A549 (cell line): ENCODE results near the gene ICA1L. TPM values are rescaled to one million over a fixed set of nuclear protein-coding genes. Genes with fewer than 3 reads are reported as not detected.

ENCODE experiments used
- ATAC-seq, 2 experiments: fragments of 200-7000 bp in 1 of 2; fragments of >200 bp in 1 of 2; cut with Nextera tagmentation in 1 of 2; cut with Tn5 transposase in 1 of 2; 3 replicates each; pipeline versions ENCODE4 v1.8.0 to v1.9.1; 2018 to 2020; ENCODE audit warnings: mild to moderate bottlenecking in 1 of 2, moderate library complexity in 1 of 2
- CTCF ChIA-PET: fragments of 300-600 bp; sonication (Branson Sonifier 250); formaldehyde crosslinking; extraction: SDS; loops from one replicate; lab custom pipeline; 2021; ENCODE audit warnings: antibody characterized with exemption, inconsistent platforms; lab: Yijun Ruan, JAX
- POLR2A ChIA-PET: fragments of 350-600 bp; formaldehyde crosslinking; extraction: SDS; loops from one replicate; lab custom pipeline; 2021; ENCODE audit warnings: antibody characterized with exemption, inconsistent platforms; lab: Yijun Ruan, JAX
- DNase-seq, 2 experiments: peaks; one replicate each; pipeline versions ENCODE4 v3.0.0 to v3.0.0-alpha.2; 2011 to 2016; ENCODE audit warnings: low read depth in 1 of 2, low spot score in 1 of 2
- FAIRE-seq: peaks from 2 replicates; lab custom pipeline; 2011; peaks lifted over from hg19 to GRCh38; lab: Jason Lieb, UNC
- H3K27ac ChIP-seq, 2 experiments: fragments of >200 bp; sonication (Bioruptor Twin); formaldehyde crosslinking; 3 replicates each; pipeline ENCODE4 v1.5.1; 2016 to 2017
- H3K4me1 ChIP-seq: fragments of >200 bp; sonication (Bioruptor Twin); formaldehyde crosslinking; 3 replicates; pipeline ENCODE4 v1.6.1; 2016
- H3K4me2 ChIP-seq: fragments of >200 bp; sonication (Bioruptor Twin); formaldehyde crosslinking; 3 replicates; pipeline ENCODE4 v1.6.1; 2016
- H3K4me3 ChIP-seq: fragments of >200 bp; sonication (Bioruptor Twin); formaldehyde crosslinking; 3 replicates; pipeline ENCODE4 v1.5.1; 2016
- H3K9me3 ChIP-seq: fragments of >200 bp; sonication (Bioruptor Twin); formaldehyde crosslinking; 3 replicates; pipeline ENCODE4 v1.6.1; 2016
- ATOH8 ChIP-seq: fragments of 250-450 bp; sonication (Bioruptor Pico); IDR thresholded peaks from 2 replicates; pipeline ENCODE4 v1.5.0; 2020; ENCODE audit warnings: low read depth, mild to moderate bottlenecking, moderate library complexity
- BHLHE40 ChIP-seq: IDR thresholded peaks from 2 replicates; pipeline ENCODE4 v1.6.1; 2012; ENCODE audit warnings: low read depth, low read length, inconsistent platforms
- CBX8 ChIP-seq: fragments of 200-600 bp; sonication (generic); IDR thresholded peaks from 2 replicates; pipeline ENCODE4 v1.6.1; 2016
- CHD4 ChIP-seq: fragments of 200-600 bp; sonication (generic); IDR thresholded peaks from 2 replicates; pipeline ENCODE4 v1.6.1; 2016; ENCODE audit warnings: antibody characterized with exemption, mild to moderate bottlenecking, borderline replicate concordance
- E2F6 ChIP-seq: IDR thresholded peaks from 2 replicates; pipeline ENCODE4 v1.6.1; 2012; ENCODE audit warnings: low read depth, borderline replicate concordance
- EHMT2 ChIP-seq: fragments of 200-600 bp; sonication (generic); IDR thresholded peaks from 2 replicates; pipeline ENCODE4 v1.6.1; 2016; ENCODE audit warnings: antibody characterized with exemption, low read depth, mild to moderate bottlenecking, moderate library complexity
- ESRRA ChIP-seq: fragments of 150-350 bp; IDR thresholded peaks from 2 replicates; pipeline ENCODE4 v1.6.1; 2014; ENCODE audit warnings: mild to moderate bottlenecking, low read length, borderline replicate concordance
- FOSB ChIP-seq: fragments of 250-450 bp; sonication (Bioruptor Pico); IDR thresholded peaks from 2 replicates; pipeline ENCODE4 v1.5.0; 2020; ENCODE audit warnings: mild to moderate bottlenecking, moderate library complexity
- FOXS1 ChIP-seq: fragments of 250-450 bp; sonication (Bioruptor Pico); IDR thresholded peaks from 2 replicates; pipeline ENCODE4 v1.5.0; 2020; ENCODE audit warnings: mild to moderate bottlenecking, moderate library complexity
- HDAC2 ChIP-seq: fragments of 200-600 bp; sonication (generic); IDR thresholded peaks from 2 replicates; pipeline ENCODE4 v1.6.1; 2016
- HES2 ChIP-seq: fragments of >200 bp; sonication (Bioruptor Twin); formaldehyde crosslinking; IDR thresholded peaks from 2 replicates; pipeline ENCODE4 v1.6.1; 2016
- HEYL ChIP-seq: fragments of 250-450 bp; sonication (Bioruptor Pico); IDR thresholded peaks from 2 replicates; pipeline ENCODE4 v1.8.0; 2021; ENCODE audit warnings: mild to moderate bottlenecking, moderate library complexity
- HOXA7 ChIP-seq: fragments of 250-450 bp; sonication (Bioruptor Pico); IDR thresholded peaks from 2 replicates; pipeline ENCODE4 v1.5.0; 2020; ENCODE audit warnings: mild to moderate bottlenecking, moderate library complexity
- HOXB13 ChIP-seq: fragments of 250-450 bp; sonication (Bioruptor Pico); IDR thresholded peaks from 2 replicates; pipeline ENCODE4 v1.5.0; 2020; ENCODE audit warnings: low read depth, mild to moderate bottlenecking, moderate library complexity
- JUN ChIP-seq, 2 experiments: fragments of >200 bp; sonication (Bioruptor Twin); formaldehyde crosslinking; IDR thresholded peaks; 2 replicates in 1 of 2; 3 replicates in 1 of 2; pipeline ENCODE4 v1.6.1; 2016 to 2017
- KDM5A ChIP-seq: fragments of 200-600 bp; sonication (generic); IDR thresholded peaks from 2 replicates; pipeline ENCODE4 v1.6.1; 2016; ENCODE audit warnings: antibody characterized with exemption, mild to moderate bottlenecking
- MAX ChIP-seq: IDR thresholded peaks from 2 replicates; pipeline ENCODE4 v1.6.1; 2012
- MAZ ChIP-seq: fragments of 150-350 bp; IDR thresholded peaks from 2 replicates; pipeline ENCODE4 v1.6.1; 2014; ENCODE audit warnings: antibody characterized with exemption, low read depth, low read length, borderline replicate concordance
- MYC ChIP-seq: IDR thresholded peaks from 2 replicates; pipeline ENCODE4 v1.6.1; 2012; ENCODE audit warnings: mild to moderate bottlenecking, inconsistent platforms, low read length, improper control_type of control experiment, borderline replicate concordance
- NFE2L2 ChIP-seq: fragments of 150-350 bp; conservative IDR thresholded peaks from 2 replicates; pipeline ENCODE4 v1.6.1; 2014; ENCODE audit warnings: low read length
- NPAS2 ChIP-seq: fragments of 250-450 bp; sonication (Bioruptor Pico); IDR thresholded peaks from 2 replicates; pipeline ENCODE4 v1.8.0; 2022; ENCODE audit warnings: mild to moderate bottlenecking, moderate library complexity, borderline replicate concordance
- PHF8 ChIP-seq: fragments of 200-600 bp; sonication (generic); IDR thresholded peaks from 2 replicates; pipeline ENCODE4 v1.6.1; 2016; ENCODE audit warnings: low read depth, mild to moderate bottlenecking, antibody characterized with exemption, moderate library complexity, borderline replicate concordance
- POLR2AphosphoS2 ChIP-seq: conservative IDR thresholded peaks from 2 replicates; pipeline ENCODE4 v1.6.1; 2012; ENCODE audit warnings: low read length, improper control_type of control experiment, inconsistent platforms
- RARB ChIP-seq: fragments of 250-450 bp; sonication (Bioruptor Pico); IDR thresholded peaks from 2 replicates; pipeline ENCODE4 v1.8.0; 2021; ENCODE audit warnings: mild to moderate bottlenecking, moderate library complexity
- REST ChIP-seq: fragments of 200-600 bp; sonication (generic); IDR thresholded peaks from 2 replicates; pipeline ENCODE4 v1.6.1; 2016; ENCODE audit warnings: antibody characterized with exemption, mild to moderate bottlenecking, moderate library complexity
- SMC3 ChIP-seq: fragments of >200 bp; sonication (Bioruptor Twin); formaldehyde crosslinking; IDR thresholded peaks from 3 replicates; pipeline ENCODE4 v1.6.1; 2018; ENCODE audit warnings: inconsistent platforms
- SREBF2 ChIP-seq: fragments of 450-650 bp; IDR thresholded peaks from 2 replicates; pipeline ENCODE4 v1.6.1; 2014; ENCODE audit warnings: mild to moderate bottlenecking, moderate library complexity
- USF2 ChIP-seq: fragments of 450-650 bp; IDR thresholded peaks from 2 replicates; pipeline ENCODE4 v1.6.1; 2014; ENCODE audit warnings: antibody characterized with exemption
- ZSCAN20 ChIP-seq: fragments of 250-450 bp; sonication (Bioruptor Pico); IDR thresholded peaks from 2 replicates; pipeline ENCODE4 v1.8.0; 2022; ENCODE audit warnings: mild to moderate bottlenecking, moderate library complexity
- WGBS: methylation state at CpG from one replicate; pipeline ENCODE4 v1.1.6; 2017; ENCODE audit errors: missing lambda C conversion rate; 5-methylcytosine and 5-hydroxymethylcytosine counted together
- polyA plus RNA-seq, 4 experiments: library from polyadenylated mRNA; depleted of rRNA in 3 of 4; stranded (reverse); fragments of >200 nt; fragmentation: RNase III in 1 of 4; extraction: RNeasy Plus Mini Kit Qiagen cat#74134 plus additional on column Dnase treatment in 1 of 4; gene quantifications; 2 replicates in 3 of 4; 3 replicates in 1 of 4; pipeline ENCODE4 v1.2.3, GENCODE V29; 2011 to 2017

The ICA1L gene
- polyA plus RNA-seq, 2 of the 4 experiments (the other 2 are of a cell fraction) = 2.2 to 6.0 TPM

- no peak for FAIRE-seq
- no peak for ATAC-seq
- DNase-seq = no peak
- H3K9me3 ChIP-seq = peaks cover 6% of the 10 kb centered on the region; the same call in 1 of the 3 replicates
- H3K27ac ChIP-seq = no peak overlapping the region
- TF ChIP-seq FOXS1 (no peak), MAZ (no peak), MAX (no peak), HOXB13 (no peak), HDAC2 (no peak), BHLHE40 (no peak), RARB (CRISPR knock-in tag) (no peak), ATOH8 (CRISPR knock-in tag) (no peak), ZSCAN20 (no peak), HOXA7 (no peak), REST (no peak), SREBF2 (no peak), SMC3 (no peak), PHF8 (no peak), MYC (no peak), HEYL (CRISPR knock-in tag) (no peak), NPAS2 (no peak), HES2 (no peak), USF2 (no peak), E2F6 (no peak)
- H3K4me1 ChIP-seq = peaks cover 15% of the 10 kb centered on the region; the same call in 1 of the 3 replicates
- H3K4me2 ChIP-seq = peak overlapping the region; percentile 81
- 88% methylated on average over 6 of the region's 6 CpGs for WGBS
- peak overlapping the region; percentile 84; the same call in 1 of the 3 replicates for H3K4me3 ChIP-seq
- ChIA-PET POLR2A (no interaction called here), CTCF (interaction anchor here (0.9 kb wide), 1 partner anchor 24 kb away, joined by 3 read pairs; no protein-coding TSS in a partner anchor)
Measured at GRCh38 chr2:202909394-202910192, 38.0 kb upstream of the ICA1L start.

GRCh38 chr2:202908186-202908585, 36.6 kb upstream of the ICA1L start:
- ChIA-PET CTCF (no interaction called here), POLR2A (no interaction called here)
- H3K9me3 ChIP-seq = peaks cover 10% of the 10 kb centered on the region; the same call in 1 of the 3 replicates
- H3K27ac ChIP-seq = 0 out of 6 replicates have a peak overlapping the region, but pooled peaks of 1 of the 2 experiments have one; percentile 18
- no peak for DNase-seq
- ATAC-seq = no peak
- no peak for FAIRE-seq
- H3K4me3 ChIP-seq = no peak overlapping the region
- H3K4me1 ChIP-seq = peaks cover 12% of the 10 kb centered on the region; the same call in 1 of the 3 replicates
- no peak overlapping the region for H3K4me2 ChIP-seq
- 73% methylated on average over 5 of the region's 5 CpGs for WGBS
- TF ChIP-seq NFE2L2 = no peak
- TF ChIP-seq ESRRA = no peak
- no peak for TF ChIP-seq CHD4
- TF ChIP-seq E2F6 = no peak
- TF ChIP-seq NPAS2 = no peak
- no peak for TF ChIP-seq USF2
- TF ChIP-seq SMC3 = no peak
- TF ChIP-seq HDAC2 = no peak
- no peak for TF ChIP-seq BHLHE40
- TF ChIP-seq RARB (CRISPR knock-in tag) = no peak
- no peak for TF ChIP-seq KDM5A
- TF ChIP-seq FOSB (CRISPR knock-in tag) = no peak
- TF ChIP-seq EHMT2 = no peak
- no peak for TF ChIP-seq HOXB13
- no peak for TF ChIP-seq JUN (IDR thresholded peaks at IDR 0.05)
- no peak for TF ChIP-seq CBX8
- TF ChIP-seq POLR2AphosphoS2 = no peak
